ENCODE results near the gene RSPH1. TPM values are rescaled to one million over a fixed set of nuclear protein-coding genes. Genes with fewer than 3 reads are reported as not detected.

Gene RSPH1
- 1 to 10 TPM in 3 of 4 donors, under 1 TPM in 1; 0.81 to 3.2 (median 2.0) TPM for total RNA-seq

- Histone ChIP-seq H3K36me3 (no peaks in the 10 kb centered on the region), H3K4me3 (peak within 1 kb of the TSS; percentile 70), H3K27ac (peak within 1 kb of the TSS; percentile 80), H3K27me3 (no peaks in the 10 kb centered on the region), H3K4me1 (peaks cover 17% of the 10 kb centered on the region), H3K9me3 (no peaks in the 10 kb centered on the region)
- WGBS = 0% methylated on average over 10 of the region's 58 CpGs
- peak; percentile 100 for DNase-seq (ENCODE audit: low spot score in 2 of 2)
- TF ChIP-seq CTCF (IDR thresholded peaks at IDR 0.05) (no peak), POLR2AphosphoS5 (IDR thresholded peaks at IDR 0.05) (peak in 1 of 3 donors; percentile 85), POLR2A (IDR thresholded peaks at IDR 0.05) (peak in 1 of 2 donors; percentile 59), EP300 (IDR thresholded peaks at IDR 0.05) (no peak)
Measured at GRCh38 chr21:42496120-42496838, at the start of gene RSPH1. RSPH1 (minus strand) TSS chr21:42496224; CDS start chr21:42496186, 38 bp downstream.

GRCh38 chr21:42545745-42546144 is 49.7 kb upstream of the RSPH1 start:
- H3K27me3 ChIP-seq = no peaks in the 10 kb centered on the region
- H3K9me3 ChIP-seq = no peaks in the 10 kb centered on the region
- H3K27ac ChIP-seq = no peak overlapping the region
- TF ChIP-seq CTCF (IDR thresholded peaks at IDR 0.05) = no peak
- TF ChIP-seq POLR2A (IDR thresholded peaks at IDR 0.05) = no peak
- no peak for TF ChIP-seq POLR2AphosphoS5 (IDR thresholded peaks at IDR 0.05)
- TF ChIP-seq EP300 (IDR thresholded peaks at IDR 0.05) = no peak
- no peak overlapping the region for H3K4me3 ChIP-seq
- peaks cover 53% of the 10 kb centered on the region for H3K36me3 ChIP-seq
- WGBS = 94% methylated on average over 4 of the region's 8 CpGs
- no peaks in the 10 kb centered on the region for H3K4me1 ChIP-seq
- DNase-seq (ENCODE audit: low spot score in 2 of 2) = peak in 1 of 2 donors; percentile 44

GRCh38 chr21:42545317-42545716 is 49.3 kb upstream of the RSPH1 start:
- DNase-seq (ENCODE audit: low spot score in 2 of 2) = no peak
- H3K9me3 ChIP-seq = no peaks in the 10 kb centered on the region
- H3K4me3 ChIP-seq = no peak overlapping the region
- no peaks in the 10 kb centered on the region for H3K4me1 ChIP-seq
- TF ChIP-seq POLR2AphosphoS5 (IDR thresholded peaks at IDR 0.05) (no peak), CTCF (IDR thresholded peaks at IDR 0.05) (no peak), POLR2A (IDR thresholded peaks at IDR 0.05) (no peak), EP300 (IDR thresholded peaks at IDR 0.05) (no peak)
- H3K27me3 ChIP-seq = no peaks in the 10 kb centered on the region
- no peak overlapping the region for H3K27ac ChIP-seq
- peaks cover 54% of the 10 kb centered on the region for H3K36me3 ChIP-seq
- WGBS = 92% methylated on average over 2 of the region's 4 CpGs

- H3K36me3 ChIP-seq = peaks cover 56% of the 10 kb centered on the region
- H3K27ac ChIP-seq = no peak overlapping the region
- H3K9me3 ChIP-seq = no peaks in the 10 kb centered on the region
- H3K4me1 ChIP-seq = no peaks in the 10 kb centered on the region
- WGBS = 96% methylated on average over 7 of the region's 8 CpGs
- no peak overlapping the region for H3K4me3 ChIP-seq
- no peaks in the 10 kb centered on the region for H3K27me3 ChIP-seq
- TF ChIP-seq POLR2A (IDR thresholded peaks at IDR 0.05) = no peak
- no peak for TF ChIP-seq POLR2AphosphoS5 (IDR thresholded peaks at IDR 0.05)
- no peak for TF ChIP-seq CTCF (IDR thresholded peaks at IDR 0.05)
- TF ChIP-seq EP300 (IDR thresholded peaks at IDR 0.05) = no peak
- DNase-seq (ENCODE audit: low spot score in 2 of 2) = peak in 1 of 2 donors; percentile 55
Measured at GRCh38 chr21:42544544-42544943, 48.5 kb upstream of the RSPH1 start.

- Histone ChIP-seq H3K4me3 (no peak overlapping the region), H3K36me3 (peaks cover 45% of the 10 kb centered on the region), H3K9me3 (no peaks in the 10 kb centered on the region), H3K27me3 (no peaks in the 10 kb centered on the region), H3K4me1 (no peaks in the 10 kb centered on the region), H3K27ac (no peak overlapping the region)
- TF ChIP-seq POLR2AphosphoS5 (IDR thresholded peaks at IDR 0.05) (no peak), POLR2A (IDR thresholded peaks at IDR 0.05) (no peak), EP300 (IDR thresholded peaks at IDR 0.05) (no peak)
- DNase-seq (ENCODE audit: low spot score in 2 of 2) = peak in 1 of 2 donors; percentile 45
- 88% methylated on average over 25 of the region's 25 CpGs for WGBS
Measured at GRCh38 chr21:42543106-42543847, 47.3 kb upstream of the RSPH1 start.
